Fibroblast of peridontal ligament (primary cell): ENCODE results near the gene RASA1.
A peak's percentile ranks its signal among the peaks of the same experiment; 100 is the strongest.
"Not testable (repeated sequence)": the region's sequence is repeated elsewhere in the genome, so short reads cannot be mapped to it uniquely, and the experiment has no call there.

ENCODE experiments used
- DNase-seq: peaks from one replicate; pipeline ENCODE4 v3.0.0-alpha.2; 2010; ENCODE audit errors: extremely low read depth

The RASA1 gene

GRCh38 chr5:87267574-87268125 lies at the start of gene RASA1:
Gene RASA1 (plus strand): TSS chr5:87267883. CDS start chr5:87268452, 569 bp downstream.
- DNase-seq: peak; percentile 83

DNA sequence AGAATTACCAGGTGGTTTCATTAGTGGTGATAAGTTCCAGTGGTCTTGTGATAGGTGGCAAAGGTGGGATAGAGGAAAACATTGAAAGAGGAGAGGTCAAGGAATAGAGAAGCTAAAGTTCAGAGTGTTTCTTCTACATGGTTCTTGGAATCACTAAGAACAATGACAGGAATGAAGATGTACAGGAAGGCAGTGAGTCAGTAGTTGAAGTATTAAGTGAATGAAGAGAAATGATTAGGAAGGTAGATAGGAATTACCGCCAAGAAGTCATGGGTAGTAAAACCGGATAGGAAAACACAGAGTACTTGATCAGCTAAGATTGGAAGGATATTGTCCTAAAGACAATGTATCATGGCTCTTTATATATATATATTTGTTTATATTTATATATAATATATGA lies 37.9 kb upstream of the RASA1 start:
- no peak for DNase-seq

GRCh38 chr5:87231037-87231808 lies 36.5 kb upstream of the RASA1 start:
- DNase-seq: no peak

GRCh38 chr5:87233143-87233542 lies 34.5 kb upstream of the RASA1 start:
- no peak for DNase-seq

GRCh38 chr5:87241555-87241954 lies 26.1 kb upstream of the RASA1 start:
- no peak for DNase-seq

DNA sequence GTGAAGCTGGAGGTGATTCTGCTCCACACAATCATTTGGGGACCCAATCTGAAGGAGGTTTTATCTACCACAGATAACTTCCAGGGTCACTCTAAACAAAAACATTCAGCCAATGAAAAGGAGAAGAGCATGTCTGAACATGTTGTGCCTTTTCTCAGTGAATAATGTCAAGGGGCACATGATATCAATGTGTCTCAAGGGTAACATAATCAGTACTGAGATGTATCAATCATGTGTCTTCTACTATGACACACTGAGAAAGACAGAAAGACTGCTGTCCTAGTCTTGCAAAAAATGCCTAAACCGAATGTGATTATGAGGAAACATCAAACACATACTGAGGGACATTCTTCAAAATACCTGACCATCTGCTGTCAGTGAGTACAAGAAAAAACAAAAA lies 25.4 kb upstream of the RASA1 start:
- no peak for DNase-seq

DNA sequence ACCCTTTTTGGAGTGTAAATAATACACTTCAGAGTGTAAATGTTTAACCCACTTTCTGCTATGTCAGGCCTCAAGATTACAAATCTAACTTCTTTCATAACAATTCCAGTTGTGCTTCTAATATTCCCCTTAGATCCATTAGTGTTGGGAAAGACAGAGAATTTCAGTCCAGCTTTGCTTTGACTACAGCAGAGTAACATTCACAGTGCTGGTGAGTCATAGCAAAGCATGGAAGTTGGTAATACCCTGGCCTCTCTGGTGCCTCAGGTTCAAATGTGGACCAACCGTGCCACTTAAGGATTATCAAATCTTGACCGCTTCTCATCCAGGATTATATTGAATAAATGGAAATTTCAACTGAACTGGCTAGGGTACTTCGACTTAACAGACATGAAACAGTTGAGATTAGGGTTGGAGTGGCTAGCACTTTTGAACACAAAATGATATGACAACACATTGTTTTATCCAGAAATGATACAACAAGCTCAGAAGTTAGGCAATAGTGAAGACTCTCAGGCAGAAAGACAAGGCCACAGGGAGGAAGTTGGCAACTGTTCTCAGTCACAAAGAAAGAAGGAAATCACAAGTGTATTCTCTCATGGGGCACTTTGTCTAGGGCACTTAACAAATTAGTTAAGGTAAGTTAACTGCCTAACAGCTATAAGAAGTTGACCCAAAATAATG lies 24.4 kb upstream of the RASA1 start:
- peak; percentile 94 for DNase-seq

DNA sequence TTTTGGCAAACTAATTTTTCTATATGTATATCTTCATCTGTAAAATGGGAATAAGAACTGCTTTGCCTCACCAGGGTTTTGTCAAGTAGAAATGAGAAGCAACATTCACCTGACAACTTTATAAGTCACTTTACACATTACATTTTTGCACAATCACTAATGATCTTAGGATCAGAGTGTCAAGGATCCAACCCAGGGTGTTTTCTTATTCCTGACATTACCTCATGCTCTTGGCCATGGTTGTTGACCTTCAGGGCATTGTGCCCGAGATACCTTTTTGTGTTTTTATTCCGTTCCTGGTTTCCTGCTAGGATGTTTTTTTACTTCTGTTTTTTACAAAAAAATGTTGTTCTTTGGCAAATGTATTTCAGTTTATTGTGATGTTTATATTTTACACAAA lies 22.2 kb upstream of the RASA1 start:
- DNase-seq: no peak

GRCh38 chr5:87246061-87246460 lies 21.6 kb upstream of the RASA1 start:
- DNase-seq: peak; percentile 37

DNA sequence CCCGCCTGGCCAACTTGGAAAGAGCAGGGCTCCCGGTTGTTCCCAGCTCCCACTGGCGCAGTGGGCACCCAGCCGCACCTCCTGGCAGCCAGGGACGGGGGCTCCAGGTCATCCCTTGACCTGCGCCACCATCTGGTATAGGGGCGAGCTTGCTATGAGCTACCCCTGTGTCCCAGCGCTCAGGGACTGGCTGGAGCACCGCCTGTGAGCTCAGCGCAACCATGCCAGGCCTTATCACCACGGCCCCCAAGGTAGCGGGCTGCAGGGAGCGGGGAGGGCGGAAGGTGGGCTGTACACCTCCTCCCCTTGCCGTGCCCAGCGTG lies 15.4 kb upstream of the RASA1 start:
- no peak for DNase-seq

- DNase-seq: no peak
Observed at GRCh38 chr5:87254035-87254434, 13.6 kb upstream of the RASA1 start.

GRCh38 chr5:87258507-87258906 lies 9.2 kb upstream of the RASA1 start:
- DNase-seq: no peak

DNA sequence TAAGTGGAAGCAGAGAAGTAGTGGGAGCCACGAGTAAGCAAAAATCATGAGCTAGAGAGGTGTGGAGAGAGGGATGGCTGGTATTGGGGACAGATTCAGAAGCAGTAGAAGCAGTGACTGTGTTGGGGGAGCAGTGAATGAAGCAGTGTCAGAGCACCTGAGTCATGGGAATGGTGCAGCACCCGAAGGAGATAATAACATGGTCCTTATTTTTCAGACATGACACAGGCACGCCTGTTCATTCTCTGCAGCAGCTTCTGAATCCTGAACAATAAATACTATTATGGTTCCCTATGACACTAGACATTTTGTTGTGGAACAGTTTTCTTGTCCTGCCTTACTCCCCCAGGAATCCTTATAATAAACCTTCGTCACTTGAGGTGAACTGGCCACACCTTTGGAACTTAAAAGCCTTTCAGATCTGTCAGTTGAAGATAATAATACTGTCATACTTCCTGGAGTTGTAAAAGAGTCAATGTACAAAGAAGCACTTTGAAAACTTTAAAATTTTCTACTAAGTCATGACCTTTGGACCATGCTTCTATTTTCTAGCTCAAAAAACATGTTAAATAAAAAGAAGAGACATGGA lies 7.0 kb upstream of the RASA1 start:
- DNase-seq: no peak

- DNase-seq: no peak
Observed at GRCh38 chr5:87263498-87263897, 4.2 kb upstream of the RASA1 start.

GRCh38 chr5:87266914-87267573 lies 639 bp upstream of the RASA1 start:
- DNase-seq: no peak

DNA sequence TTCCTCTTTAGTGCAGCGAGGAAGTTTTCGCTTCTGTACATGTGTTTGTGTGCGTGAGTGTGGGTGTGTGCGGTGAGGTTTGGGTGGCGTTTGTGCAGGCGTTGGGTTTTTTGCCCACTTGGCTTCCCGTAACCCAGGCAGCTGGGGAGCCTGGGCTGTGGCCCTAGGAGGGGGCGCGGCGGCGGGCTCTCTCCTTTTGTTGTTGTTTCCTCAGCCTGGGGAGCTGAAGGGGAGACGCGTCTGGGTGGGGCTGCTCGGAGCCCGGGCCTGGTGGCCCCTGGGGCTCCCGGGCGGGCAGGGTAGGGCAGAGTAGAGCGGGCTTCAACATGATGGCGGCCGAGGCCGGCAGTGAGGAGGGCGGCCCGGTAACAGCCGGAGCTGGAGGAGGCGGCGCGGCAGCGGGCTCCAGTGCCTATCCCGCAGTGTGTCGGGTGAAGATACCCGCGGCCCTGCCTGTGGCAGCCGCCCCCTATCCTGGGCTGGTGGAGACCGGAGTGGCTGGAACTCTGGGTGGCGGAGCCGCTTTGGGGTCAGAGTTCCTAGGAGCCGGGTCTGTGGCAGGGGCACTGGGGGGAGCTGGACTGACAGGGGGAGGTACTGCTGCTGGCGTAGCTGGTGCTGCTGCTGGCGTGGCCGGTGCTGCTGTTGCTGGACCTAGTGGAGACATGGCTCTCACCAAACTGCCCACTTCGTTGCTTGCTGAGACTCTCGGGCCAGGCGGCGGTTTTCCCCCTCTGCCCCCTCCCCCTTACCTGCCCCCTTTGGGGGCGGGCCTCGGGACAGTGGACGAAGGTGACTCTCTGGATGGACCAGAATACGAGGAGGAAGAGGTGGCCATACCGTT lies 665 bp downstream of the RASA1 start:
- peak; percentile 66 for DNase-seq

- peak; percentile 14 for DNase-seq
Observed at GRCh38 chr5:87268970-87269377, 1.3 kb downstream of the RASA1 start.

DNA sequence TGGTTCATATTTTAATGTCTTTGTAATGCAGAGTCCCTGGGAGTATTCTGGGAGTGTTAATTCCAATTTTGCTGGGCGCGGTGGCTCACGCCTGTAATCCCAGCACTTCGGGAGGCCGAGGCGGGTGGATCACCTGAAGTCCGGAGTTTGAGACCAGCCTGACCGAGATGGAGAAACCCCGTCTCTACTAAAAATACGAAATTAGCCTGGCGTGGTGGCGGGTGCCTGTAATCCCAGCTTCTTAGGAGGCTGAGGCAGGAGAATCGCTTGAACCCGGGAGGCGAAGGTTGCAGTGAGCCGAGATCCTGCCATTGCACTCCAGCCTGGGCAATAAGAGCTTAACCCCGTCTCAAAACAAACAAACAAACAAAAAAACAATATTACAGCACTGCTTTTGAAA lies 3.2 kb downstream of the RASA1 start:
- not testable (repeated sequence) for DNase-seq

- DNase-seq: no peak
Observed at GRCh38 chr5:87276655-87277054, 9.0 kb downstream of the RASA1 start.

DNA sequence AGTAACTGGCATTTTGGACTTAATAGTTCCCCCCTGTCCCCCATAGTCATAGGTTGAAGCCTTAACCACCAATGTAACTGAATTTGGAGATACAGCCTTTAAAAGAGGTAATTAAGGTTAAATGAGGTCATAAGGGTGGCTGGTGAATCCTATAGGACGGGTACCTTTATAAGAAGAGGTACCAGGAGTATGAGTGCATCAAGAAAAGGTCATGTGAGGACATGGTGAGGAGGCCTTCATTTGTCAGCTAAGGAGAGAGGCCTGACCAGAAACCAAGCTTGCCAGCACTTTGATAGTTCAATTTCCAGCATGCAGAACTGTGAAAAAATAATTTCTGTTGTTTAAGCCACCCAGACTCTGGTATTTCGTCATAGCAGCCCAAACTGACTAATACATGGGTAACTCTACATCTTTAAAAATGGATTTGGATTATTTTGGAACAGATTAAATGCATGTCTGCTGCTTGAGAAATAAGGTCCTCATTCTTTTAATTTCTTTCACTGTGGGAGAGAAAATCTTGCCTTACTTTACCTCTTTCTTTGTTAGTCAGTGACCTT lies 9.7 kb downstream of the RASA1 start:
- DNase-seq: peak; percentile 53

DNA sequence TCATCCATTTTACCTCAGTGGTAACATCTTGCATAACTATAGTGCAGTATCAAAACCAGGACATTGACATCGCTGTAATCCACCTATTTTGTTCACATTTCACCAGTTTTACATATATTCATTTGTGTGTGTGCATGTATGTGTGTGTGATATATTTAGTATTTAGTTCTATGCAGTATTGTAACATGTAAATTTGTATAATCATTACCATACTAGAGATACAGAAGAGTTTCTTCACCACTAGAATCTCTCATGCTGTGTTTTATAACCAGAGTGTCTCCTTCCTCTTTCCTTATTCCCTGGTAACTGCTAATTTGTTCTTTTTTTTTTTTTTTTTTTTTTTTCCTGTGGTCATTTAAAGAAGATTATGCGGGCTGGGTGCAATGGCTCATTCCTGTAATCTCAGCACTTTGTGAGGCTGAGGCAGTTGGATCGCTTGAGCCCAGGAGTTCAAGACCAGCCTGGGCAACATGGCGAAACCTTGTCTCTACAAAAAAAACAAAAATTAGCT lies 11.0 kb downstream of the RASA1 start:
- DNase-seq: no peak
